GM19023 (cell line): ENCODE measurements around the gene MAGI1.

Experiments used
- ATAC-seq: cut with Tn5 transposase; IDR thresholded peaks from one replicate; pipeline ENCODE4 v1.9.1; 2021; ENCODE audit warnings: mild to moderate bottlenecking, moderate library complexity; ENCODE audit not compliant: unreplicated experiment

The MAGI1 gene

DNA sequence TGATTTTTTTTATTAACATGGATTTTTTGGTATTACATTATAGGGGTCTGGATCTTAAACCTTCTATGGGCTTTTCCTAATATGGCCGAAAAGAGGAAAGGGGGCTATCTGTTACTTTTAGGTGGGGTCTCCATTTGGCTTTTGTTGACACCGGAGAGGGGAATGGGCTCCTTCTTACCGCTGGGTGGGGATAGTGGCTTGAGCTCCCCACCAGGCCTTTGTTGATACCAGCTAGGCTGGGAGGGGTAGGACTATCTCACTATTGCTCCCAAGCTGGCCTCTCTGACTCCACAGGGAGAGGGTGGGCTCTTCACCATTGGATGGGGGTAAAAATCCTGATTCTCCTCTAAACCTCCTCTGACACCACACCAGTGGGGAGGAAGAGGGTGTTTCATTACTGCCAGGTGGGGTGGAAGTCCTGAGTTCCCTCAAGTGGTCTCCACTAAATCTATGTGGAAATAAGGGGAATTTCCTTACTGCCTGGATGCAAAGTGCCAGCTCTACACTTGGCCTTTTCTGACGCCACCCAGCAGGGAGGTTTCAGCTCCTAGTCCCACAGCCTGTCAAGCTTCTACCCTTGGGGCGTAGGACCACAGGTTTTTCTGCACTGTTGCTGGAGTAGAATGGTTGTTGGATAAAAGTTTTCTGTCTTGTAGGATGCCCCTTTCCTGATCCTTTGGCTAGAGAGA lies 572.3 kb downstream of the MAGI1 start:
- no peak for ATAC-seq

DNA sequence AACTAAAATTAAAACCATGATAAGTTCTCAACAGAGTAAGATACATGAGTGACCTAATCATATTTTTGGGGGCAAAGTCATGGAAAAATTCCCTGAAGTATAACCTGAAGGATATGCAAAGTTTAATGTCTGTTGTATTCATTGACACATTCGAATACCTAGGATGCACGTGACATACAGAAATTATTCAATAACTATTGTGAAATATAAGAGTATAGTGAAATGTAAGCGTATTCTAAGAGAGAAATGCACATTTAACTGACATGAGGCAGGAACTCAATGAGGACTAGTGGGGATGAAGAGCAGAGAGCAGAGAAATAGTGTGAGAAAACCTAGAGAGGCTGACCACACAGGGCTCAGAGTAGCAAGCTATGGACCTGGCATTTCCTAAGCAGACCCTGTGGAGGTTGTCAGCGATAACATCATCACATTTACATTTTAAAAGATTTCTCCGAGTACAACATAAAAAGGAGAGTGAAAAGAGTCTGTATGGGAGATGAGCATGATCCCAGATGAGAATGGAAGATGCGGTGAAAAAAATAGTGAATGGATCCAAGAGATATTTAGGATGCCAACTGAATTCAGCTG lies 588.8 kb downstream of the MAGI1 start:
- ATAC-seq: no peak

DNA sequence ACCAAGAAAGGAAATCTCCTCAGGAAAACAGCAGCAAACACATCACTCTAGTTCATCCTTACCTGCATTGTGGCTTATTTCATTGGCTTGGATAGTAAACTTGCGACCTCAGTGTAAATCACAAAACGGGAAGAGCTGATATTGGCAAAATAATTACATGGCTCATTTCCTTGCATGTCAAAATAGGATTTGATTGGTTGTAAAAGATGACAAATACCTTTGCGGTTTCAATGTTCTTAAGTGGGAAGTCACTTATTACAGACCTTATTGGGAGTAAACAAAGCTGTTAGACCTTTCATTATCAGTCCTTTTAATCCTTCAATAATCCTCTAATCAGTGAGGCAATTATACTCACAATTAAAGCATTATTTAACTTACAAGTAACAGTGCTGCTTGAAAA lies 590.6 kb downstream of the MAGI1 start:
- ATAC-seq: no peak

DNA sequence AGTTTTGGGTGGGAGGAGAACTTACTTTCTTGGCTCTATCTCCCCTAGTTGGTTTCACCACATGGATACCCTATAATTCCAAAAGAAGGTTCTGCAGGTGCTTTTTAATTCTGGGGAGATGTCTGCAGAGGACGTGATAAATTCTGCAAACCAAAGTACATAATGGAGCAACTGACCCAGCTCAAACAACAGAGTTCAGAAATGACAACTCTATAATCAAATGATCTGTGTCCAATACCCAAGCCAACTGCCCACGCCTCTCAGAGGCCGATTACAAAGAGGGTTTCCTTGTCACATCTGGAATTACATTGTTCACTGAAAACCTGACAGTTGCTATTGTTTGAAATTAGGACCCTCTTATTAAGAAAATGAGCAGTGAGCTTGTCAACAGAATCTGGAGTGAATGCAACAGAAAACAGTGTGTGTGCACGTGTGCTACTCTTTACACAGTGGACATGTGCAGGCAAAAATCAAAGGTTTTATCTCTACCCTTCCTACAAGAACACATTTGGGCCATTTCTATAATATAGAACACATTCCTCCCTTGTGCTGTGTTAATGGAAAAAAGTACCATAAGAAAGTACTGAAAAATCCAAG lies 593.0 kb downstream of the MAGI1 start:
- ATAC-seq: no peak

DNA sequence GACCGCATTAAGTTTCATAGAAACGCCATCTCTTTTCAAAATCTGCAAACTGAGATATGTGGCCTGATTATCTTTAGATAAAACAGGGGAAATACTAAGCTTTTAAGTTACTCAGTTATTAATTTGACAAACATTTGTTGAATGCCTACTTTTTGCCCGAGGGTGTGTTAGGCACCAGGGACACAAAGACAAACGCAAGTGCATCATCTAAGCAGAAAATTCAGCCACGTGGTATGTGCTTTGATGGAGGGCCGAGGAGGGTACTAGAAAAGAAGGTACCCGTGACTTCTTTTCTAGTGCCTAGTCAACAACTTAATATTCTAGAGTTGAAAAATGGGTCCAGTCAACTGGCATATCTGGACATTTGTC lies 594.3 kb downstream of the MAGI1 start:
- no peak for ATAC-seq

DNA sequence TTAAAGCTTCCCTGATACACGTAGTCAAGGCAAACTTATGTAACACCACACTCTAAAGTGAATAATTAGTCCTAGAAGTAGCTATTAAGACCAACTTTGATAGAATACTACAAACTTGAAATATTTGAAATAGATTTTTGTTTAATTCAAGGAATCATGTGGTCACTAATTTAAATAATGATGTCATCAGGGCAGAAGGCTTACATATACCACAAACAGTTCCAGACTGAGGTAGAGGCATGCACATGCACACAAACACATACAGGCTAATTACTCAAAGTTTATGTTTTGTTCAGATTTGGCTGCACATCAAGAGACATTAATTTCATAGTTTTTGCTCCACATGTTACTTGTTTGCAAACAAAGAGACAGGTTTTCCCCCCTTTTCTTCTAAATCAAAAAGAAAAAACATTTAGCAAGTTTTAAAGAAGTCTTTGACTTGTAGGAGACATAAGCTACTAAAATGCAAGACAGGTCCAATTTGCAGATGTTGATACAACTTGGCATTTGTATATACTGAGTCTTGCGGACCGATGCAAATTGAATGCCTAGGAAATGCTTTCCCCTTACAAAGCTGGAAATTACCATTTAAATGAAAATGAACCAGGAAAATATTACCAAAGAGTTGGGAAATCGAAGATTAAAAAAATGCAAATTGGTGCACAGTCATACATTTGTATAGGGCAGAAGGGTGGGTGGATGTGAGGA lies 594.8 kb downstream of the MAGI1 start:
- no peak for ATAC-seq

DNA sequence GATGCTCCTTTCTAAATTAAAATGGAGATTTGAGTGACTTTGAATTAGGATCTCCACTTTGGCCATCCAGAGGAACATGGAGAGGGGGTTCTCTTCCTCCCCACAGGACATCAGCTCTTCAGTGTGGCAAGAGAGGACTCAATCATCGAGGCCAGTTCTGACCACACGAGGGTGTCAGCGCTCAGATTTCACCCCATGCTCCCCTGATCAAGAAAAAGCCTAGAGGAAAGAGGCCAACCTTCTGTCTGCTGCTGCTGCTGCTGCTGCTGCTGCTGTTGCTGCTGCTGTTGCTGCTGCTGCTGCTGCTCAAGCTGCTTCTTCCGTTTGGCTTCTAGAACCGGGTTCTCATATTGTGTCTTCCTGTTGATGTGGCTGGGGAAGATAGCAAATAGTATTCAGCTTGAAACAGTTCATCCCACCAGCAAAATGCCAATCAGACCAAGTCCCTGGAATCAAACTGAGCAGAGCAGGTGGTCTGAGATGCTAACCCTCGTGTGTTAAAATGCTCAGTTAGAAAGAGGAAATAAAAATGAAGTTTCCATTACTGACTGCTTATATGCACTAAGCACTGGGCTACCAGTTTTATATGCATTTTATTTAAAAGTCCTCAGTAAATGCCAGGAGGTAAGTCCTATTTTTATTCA lies 599.0 kb downstream of the MAGI1 start:
- no peak for ATAC-seq

DNA sequence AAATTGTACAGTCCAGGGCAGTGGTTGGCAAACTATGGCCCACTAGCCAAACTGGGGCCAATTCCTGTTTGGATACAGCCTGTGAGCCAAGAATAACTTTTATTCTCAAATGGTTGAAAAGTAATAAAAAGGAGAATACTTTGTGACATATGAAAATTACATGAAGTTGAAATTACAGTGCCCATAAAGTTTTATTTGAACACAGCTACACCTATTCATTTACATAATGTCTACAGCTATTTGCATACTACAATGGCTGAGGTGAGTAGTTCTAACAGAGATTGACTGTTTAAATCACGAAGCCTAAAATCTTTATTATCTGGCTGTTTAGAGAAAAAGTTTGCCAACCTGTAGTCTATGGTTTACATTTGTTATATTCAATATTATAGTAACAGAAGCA lies 600.1 kb downstream of the MAGI1 start:
- ATAC-seq: no peak

DNA sequence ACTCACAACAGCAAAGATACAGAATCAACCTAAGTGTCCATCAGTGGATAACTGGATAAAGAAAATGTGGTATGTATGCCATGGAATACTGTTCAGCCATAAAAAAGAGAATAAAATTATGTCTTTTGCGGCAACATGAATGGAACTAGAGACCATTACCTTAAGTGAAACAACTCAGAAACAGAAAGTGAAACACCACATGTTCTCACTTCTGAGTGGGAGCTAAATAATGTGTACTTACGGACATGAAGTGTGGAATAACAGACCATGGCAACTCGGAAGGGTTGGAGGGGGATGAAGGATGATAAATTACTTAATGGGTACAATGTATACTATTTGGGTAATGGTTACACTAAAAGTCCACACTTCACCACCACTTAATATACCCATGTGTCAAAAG lies 600.6 kb downstream of the MAGI1 start:
- ATAC-seq: no peak

DNA sequence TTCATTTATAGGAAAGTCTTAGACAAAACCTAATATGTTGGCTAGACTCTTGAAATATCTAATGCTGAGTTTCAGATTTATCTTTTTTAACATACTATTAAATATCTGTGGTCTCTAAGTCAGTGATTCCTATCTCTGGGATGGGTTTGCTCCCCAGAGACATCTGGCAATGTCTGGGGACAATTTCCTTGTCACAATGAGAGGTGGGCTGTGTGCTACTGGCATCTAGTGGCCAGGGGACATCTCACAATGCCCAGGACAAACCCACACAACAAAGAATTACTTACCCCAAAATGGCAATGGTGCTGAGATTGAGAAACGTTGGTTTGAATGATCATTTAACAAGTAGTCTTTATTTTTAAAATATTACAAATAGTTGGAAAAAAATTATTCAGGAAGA lies 602.1 kb downstream of the MAGI1 start:
- no peak for ATAC-seq

DNA sequence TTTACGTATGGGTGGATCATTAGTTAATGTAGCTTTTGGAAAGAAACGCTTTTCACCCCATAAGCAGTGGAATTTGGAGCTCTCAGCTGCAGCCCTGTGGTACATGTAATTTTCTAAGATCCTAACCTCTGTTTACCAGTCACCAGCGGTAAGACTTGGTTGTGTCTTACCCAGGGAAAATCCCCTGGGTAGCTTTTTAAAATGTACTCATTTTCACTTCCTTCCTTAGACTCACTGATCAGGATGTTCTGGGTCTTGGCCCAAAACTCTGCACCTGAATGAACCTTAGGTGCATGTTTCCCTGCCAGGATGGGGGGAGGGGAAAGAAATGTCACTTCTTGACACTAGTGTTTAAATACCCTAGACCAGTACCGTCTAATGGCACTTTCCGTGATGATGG lies 605.2 kb downstream of the MAGI1 start:
- no peak for ATAC-seq

DNA sequence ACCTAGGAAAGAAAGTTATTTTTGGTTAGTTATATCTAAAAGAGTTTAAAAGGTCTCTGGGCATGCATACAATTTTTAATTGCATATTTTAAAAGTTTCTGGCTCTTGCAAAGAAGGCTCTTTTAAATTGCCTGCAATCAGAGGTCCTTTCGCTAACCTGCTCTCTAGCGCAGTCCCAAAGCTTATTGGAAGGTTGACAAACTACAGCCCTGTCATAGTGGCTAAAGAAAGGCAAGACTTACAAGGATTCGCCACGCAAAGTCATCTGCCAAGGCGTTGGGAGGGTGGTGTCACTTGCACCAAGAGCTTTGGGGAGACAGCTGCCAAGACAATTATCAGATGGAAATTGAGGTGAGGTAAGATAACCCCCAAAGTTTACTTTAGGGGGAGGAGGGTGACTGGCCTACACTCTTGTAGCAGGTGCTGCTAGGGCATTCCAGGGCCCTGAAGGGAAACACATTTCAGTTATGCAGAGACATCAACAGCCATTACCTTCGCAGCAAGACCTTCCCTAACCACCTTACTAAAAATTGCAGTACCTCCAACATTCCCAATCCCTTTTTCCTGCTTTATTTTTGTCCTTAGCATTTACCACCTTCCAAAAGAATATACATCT lies 606.2 kb downstream of the MAGI1 start:
- ATAC-seq: no peak

DNA sequence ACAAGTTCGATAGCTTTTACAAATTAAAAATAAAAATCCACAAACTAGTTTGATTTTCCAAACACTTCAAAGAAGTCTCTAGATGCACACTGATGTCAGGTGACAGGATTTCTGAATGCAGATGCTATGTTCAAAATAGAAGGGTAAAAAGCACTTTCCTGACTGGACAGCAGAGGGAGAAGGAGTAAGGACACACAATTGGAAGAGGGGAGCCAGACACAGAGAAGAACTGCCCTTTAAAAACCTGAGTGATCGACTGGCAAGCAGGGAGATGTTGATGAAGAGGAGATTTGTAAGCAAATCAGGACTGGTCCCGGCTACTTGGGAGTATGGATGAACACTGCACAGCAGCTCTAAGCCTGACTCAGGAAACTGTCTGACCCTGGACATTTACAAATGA lies 612.8 kb downstream of the MAGI1 start:
- ATAC-seq: no peak

DNA sequence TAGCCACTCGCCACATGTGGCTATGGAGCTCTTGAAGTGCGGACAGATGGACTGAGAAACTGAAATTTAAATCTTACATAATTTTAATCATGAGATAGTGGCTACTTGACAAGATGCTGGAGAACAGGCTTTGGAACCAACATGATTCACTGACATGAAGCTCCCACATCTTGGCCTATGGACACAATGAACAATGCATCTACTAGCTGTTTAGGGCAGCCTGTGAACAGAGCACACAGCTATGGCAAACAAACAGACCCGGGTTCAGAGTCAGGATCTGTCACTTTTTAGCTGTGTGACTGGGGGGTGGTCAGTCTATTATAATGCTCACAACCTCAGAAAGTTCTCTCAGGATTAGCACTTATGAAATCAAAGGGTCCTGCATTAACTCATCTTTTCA lies 616.6 kb downstream of the MAGI1 start:
- no peak for ATAC-seq

DNA sequence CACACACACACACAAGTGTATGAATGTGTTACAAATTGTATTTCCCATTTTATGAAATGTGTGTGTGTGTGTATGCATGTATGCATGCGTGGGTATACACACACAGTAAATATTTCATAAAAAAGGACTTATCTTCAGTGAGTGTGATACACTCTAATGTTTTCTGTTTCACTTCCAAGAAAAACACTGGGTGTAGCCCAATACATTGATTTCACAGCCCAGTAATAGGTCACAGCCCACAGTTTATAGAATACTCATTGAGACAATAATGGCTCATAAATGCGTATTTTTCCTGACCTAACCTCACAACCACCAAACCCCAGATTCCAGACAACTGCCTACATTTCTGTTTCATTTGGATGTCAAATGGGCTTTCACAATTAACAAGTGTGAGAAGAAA lies 619.5 kb downstream of the MAGI1 start:
- no peak for ATAC-seq

DNA sequence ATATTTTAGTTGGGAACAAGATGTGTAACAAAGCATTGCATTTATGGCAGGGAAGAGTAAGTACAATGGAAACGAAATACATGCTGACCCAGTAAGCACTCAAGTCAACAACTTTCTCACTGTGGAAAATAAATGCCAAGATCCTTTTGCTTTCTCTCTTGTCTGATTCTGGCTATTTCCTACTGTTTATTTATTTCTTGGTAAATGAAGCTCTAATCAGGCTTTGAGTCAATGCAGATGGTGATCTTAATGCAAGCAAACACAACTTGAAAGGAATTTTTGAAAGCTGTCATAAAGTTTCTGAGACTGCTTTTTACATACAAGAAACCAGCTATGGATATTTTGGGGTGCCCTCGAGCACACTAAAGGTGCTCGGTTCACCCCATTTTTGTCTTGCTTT lies 624.8 kb downstream of the MAGI1 start:
- ATAC-seq: no peak

DNA sequence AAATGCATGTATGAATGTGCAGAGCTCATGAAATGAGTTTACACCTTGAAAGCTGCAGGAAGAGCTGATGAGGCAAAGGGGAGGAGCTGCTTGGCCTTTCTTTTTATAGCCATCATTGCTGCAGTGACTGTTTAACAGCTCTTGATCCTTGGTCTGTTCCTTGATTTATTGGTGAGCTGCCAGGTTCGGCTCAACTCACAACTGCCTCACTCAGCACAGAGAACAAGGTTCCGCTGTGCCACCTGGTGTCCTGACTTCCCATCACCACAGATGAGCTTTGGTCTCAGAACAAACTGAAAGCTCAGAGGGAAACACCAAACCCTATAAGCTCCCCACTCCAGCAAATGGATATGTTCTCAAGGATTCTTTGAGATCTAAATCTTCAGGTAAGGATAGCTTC lies 626.1 kb downstream of the MAGI1 start:
- ATAC-seq: no peak

DNA sequence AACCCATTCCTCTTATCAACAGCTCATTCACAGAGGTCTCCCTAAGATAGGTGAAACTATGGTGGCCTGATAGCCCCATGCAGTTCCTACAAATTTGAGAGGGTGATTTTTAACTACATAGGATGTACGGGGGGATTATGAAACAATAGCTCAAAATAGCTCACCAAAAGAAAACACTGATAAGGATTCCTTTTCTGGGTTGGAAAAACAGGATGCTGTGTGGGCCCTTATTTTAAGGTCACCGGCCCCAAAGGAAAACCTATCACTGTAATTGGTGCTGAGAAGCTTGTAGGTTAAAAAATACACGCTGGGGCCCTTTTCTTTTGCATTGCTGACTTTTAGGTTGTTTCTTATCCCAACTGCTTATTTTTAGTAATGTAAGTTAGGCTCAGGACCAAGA lies 627.4 kb downstream of the MAGI1 start:
- ATAC-seq: no peak

DNA sequence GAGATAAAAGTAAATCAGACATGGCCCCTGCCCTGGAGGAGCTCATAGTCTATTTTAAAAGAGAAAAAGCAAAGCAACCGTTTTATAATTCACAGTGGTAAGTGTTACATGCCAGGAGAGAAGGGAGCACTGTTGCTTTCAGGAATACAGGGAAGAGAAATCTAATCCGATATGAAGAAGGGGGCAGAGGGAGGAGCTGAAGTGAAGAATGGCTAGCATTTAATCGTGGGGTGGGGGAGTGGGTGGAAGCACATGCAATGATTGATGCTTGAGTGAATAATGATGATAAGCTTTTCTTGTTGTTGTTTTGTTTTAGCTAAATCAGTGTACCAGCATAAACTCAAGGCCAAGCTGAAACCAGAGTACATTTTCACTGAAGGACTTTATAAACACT lies 629.5 kb downstream of the MAGI1 start:
- ATAC-seq: no peak

DNA sequence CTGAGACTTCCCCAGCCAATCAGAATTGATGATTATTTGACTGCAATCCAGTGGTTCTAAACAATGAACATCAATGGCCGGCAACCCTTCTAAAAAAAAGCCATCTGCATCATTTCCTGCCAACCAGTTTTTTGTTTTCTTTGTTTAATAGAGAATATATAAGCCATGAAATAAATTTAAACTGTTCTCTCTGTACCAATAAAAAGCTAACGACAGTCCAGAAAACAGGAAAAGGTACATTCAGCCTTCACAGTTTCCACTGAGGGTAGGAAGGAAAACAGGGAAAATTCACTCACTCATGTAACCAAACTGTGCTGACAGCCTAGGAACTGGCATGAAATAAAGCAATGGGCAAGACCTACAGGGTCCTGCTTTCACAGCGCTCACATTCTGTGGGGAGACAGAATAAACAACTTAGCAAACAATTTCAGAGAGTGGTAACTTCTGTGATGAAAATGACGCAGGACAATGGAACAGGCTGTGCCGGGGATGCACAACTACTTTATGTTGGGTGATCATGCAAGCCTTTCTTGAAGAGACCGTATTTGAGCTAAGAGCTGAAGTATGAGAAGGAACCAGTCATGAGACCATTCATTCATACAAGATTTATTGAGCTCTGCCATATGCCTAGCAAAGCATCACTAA lies 630.1 kb downstream of the MAGI1 start:
- no peak for ATAC-seq

DNA sequence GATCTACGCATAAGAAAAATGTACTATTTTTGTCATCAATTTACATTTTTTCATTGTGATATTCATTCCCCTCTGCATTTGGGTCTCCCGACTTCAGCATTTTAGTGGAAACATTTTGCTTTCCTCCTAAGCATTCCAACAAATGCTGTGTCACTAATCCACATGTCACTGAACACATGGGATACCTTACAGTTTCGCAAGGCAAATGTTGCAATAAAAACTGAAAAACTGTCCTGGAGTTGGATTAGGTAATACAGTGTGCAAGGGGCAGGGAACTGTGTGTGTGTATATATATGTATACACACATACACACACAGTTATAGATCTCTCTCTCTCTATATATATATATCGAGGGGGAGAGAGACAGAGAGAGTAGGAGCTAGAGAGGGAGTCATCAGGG lies 632.2 kb downstream of the MAGI1 start:
- ATAC-seq: no peak
